ENCODE data around the gene TIGAR. TPM values are rescaled to one million over a fixed set of nuclear protein-coding genes. Genes with fewer than 3 reads are reported as not detected.

Gene TIGAR
- polyA plus RNA-seq, 2 of the 4 experiments (the other 2 are of a cell fraction): 24.5 to 50.9 TPM

GRCh38 chr12:4289231-4289878 lies 31.7 kb upstream of the TIGAR start:
- 43% methylated on average over 20 of the region's 20 CpGs for WGBS (ENCODE audit: missing lambda C conversion rate)
- ATAC-seq (no peak), FAIRE-seq (no peak), DNase-seq (ENCODE audit: low read depth in 1 of 2, low spot score in 1 of 2) (no peak)
- ChIA-PET POLR2A (interaction anchor here (0.6 kb wide), 1 partner anchor 307 kb away, joined by 3 read pairs; no protein-coding TSS in a partner anchor), CTCF (interaction anchor here (0.8 to 7.8 kb wide), 3 partner anchors 12 to 404 kb away, joined by 6 to 62 read pairs (median 12); no protein-coding TSS in a partner anchor)
- Histone ChIP-seq H3K4me2 (no peak overlapping the region), H3K9me3 (no peaks in the 10 kb centered on the region), H3K27ac (no peak overlapping the region), H3K4me3 (no peak overlapping the region), H3K4me1 (no peaks in the 10 kb centered on the region)
- TF ChIP-seq E2F6 (IDR thresholded peaks at IDR 0.05; ENCODE audit: borderline replicate concordance, low read depth) (no peak), EHF (CRISPR knock-in tag; IDR thresholded peaks at IDR 0.05) (no peak), GATA3 (IDR thresholded peaks at IDR 0.05; ENCODE audit: borderline replicate concordance) (no peak), USF2 (IDR thresholded peaks at IDR 0.05) (no peak), EP300 (IDR thresholded peaks at IDR 0.05) (no peak), JUN (IDR thresholded peaks at IDR 0.05) (no peak), CHD2 (IDR thresholded peaks at IDR 0.05; ENCODE audit: low read length, partially characterized antibody) (no peak), BHLHE40 (IDR thresholded peaks at IDR 0.05; ENCODE audit: low read depth, low read length) (no peak), POLR2A (IDR thresholded peaks at IDR 0.05; ENCODE audit: low read length) (no peak), CHD4 (IDR thresholded peaks at IDR 0.05; ENCODE audit: borderline replicate concordance) (no peak), REST (IDR thresholded peaks at IDR 0.05) (no peak)

- H3K4me3 ChIP-seq: no peak overlapping the region
- no peak overlapping the region for H3K4me2 ChIP-seq
- no peak overlapping the region for H3K27ac ChIP-seq
- no peaks in the 10 kb centered on the region for H3K4me1 ChIP-seq
- WGBS (ENCODE audit: missing lambda C conversion rate): 50% methylated on average over 28 of the region's 28 CpGs
- TF ChIP-seq NR3C1 (IDR thresholded peaks at IDR 0.05) (no peak), NFE2L2 (conservative IDR thresholded peaks at IDR 0.05; ENCODE audit: low read length) (no peak), FOXS1 (CRISPR knock-in tag; IDR thresholded peaks at IDR 0.05) (no peak), CHD4 (IDR thresholded peaks at IDR 0.05; ENCODE audit: borderline replicate concordance) (no peak), RCOR1 (IDR thresholded peaks at IDR 0.05; ENCODE audit: low read depth, low read length) (no peak), BCL3 (IDR thresholded peaks at IDR 0.05) (no peak), RNF2 (IDR thresholded peaks at IDR 0.05; ENCODE audit: borderline replicate concordance, low read depth) (no peak), REST (IDR thresholded peaks at IDR 0.05) (no peak), EHMT2 (IDR thresholded peaks at IDR 0.05; ENCODE audit: low read depth) (no peak), MAZ (IDR thresholded peaks at IDR 0.05; ENCODE audit: borderline replicate concordance, low read depth, low read length) (no peak), KDM5A (IDR thresholded peaks at IDR 0.05) (no peak), NPAS2 (CRISPR knock-in tag; IDR thresholded peaks at IDR 0.05; ENCODE audit: borderline replicate concordance) (no peak), JUNB (IDR thresholded peaks at IDR 0.05) (no peak), USF2 (IDR thresholded peaks at IDR 0.05) (no peak), CEBPB (IDR thresholded peaks at IDR 0.05) (no peak), RARB (CRISPR knock-in tag; IDR thresholded peaks at IDR 0.05) (no peak)
- H3K9me3 ChIP-seq: no peaks in the 10 kb centered on the region
- POLR2A ChIA-PET: no interaction called here
- no peak for ATAC-seq
- no peak for DNase-seq (ENCODE audit: low read depth in 1 of 2, low spot score in 1 of 2)
- no peak for FAIRE-seq
- CTCF ChIA-PET: interaction anchor here (0.8 to 7.8 kb wide), 5 partner anchors 9 to 405 kb away, joined by 3 to 62 read pairs (median 6); no protein-coding TSS in a partner anchor
Measured at GRCh38 chr12:4289998-4290790, 30.8 kb upstream of the TIGAR start.

Measured in A549 (cell line).